Activated CD8-positive, alpha-beta memory T cell treated with anti-CD3 and anti-CD28 coated beads for 48 hours (primary cell): ENCODE results near the gene OTUD3.
"Not testable (repeated sequence)": the region's sequence is repeated elsewhere in the genome, so short reads cannot be mapped to it uniquely, and the experiment has no call there.

Source experiments
- DNase-seq, 3 experiments: peaks; one replicate each; pipeline ENCODE4 v3.0.0-alpha.2; 2020; ENCODE audit warnings: low read depth in 2 of 3, low spot score in 2 of 3

The OTUD3 gene

GRCh38 chr1:19882111-19883071 lies at the start of gene OTUD3:
OTUD3 (plus strand) TSS chr1:19882395; CDS start chr1:19882514, 119 bp downstream.
- DNase-seq: peak; percentile 67 to 90 (median 85)

GRCh38 chr1:19835578-19835977 lies 46.6 kb upstream of the OTUD3 start:
- DNase-seq: no peak

DNA sequence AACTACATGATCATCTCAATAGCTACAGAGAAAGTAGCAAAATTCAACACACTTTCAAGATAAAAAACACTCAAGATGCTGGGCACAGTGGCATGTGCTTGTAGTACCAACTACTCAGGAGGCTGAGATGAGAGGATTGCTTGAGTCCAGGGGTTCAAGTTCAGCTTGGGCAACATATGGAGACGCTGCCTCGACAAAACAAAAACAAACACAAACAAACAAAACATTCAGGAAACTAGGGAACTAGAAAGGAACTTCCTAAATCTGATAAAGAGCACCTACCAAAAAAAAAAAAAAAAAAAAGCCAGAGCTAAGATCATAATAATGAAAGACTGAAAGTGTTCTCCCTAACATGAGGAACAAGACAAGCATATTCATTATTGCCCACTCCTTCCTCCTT lies 44.3 kb upstream of the OTUD3 start:
- DNase-seq: no peak

DNA sequence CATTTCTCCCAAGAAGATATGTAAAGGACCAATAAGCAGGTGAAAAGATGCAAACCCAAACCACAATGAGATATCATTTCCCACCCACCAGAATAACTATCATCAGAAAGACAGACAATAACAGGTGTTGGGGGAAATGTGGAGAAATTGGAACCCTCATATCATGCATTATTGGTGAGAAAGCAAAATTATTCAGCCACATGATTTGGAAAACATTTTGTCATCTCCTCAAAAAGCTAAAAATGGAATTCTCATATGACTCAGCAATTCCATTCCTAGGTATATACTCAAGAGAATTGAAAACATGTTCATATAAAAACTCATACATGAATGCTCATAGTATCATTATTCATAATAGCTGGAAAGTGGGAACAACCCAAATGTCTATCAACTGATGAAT lies 42.0 kb upstream of the OTUD3 start:
- no peak for DNase-seq

DNA sequence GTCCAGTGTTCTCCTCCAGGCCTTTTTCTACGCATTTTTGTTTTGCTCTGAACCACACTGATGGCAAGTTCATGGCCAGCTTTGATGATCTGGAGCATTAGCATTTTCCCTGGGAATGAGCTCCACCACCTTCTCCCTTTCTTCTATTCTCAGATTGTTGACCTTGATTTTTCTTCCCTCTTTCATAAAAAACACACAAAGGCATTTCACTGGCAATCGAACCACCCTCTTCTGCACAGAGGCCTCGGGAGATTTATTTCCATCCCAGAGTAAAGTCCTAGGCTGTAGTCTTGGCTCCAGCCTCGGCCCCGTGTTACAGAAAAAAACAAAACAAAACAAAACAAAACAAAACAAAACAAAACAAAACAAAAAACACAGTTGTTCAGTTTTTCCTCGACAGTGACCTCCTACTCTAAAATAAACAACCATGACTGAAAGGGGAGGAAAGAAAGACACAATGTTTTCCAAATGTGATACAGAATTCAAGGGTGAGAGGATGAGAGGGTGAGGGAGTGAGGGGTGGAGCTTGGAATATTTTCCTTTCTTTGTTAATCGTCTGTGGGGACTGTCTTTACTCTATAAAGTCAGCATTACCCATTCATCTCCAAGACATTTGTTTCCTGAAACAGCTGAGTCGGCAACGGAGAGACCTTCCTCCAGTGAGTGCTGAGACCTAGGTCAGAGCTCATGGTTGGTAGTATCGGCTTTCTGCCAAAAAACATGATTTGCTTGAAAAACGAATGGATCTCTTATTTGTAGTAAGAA lies 37.3 kb upstream of the OTUD3 start:
- no peak for DNase-seq

DNA sequence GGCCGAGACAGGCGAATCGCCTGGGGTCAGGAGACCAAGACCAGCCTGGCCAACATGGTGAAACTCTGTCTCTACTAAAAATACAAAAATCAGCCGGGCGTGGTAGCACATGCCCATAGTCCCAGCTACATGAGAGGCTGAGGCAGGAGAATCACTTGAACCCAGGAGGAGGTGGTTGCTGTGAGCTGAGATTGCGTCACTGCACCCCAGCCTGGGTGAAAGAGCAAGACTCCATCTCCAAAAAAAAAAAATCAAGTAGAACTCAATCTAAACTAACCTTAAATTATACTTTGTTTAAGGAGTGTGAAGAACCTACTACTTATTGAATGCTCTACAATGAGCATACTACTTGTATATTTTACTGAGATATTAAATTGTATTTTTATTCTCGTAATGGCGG lies 36.6 kb upstream of the OTUD3 start:
- DNase-seq: no peak

DNA sequence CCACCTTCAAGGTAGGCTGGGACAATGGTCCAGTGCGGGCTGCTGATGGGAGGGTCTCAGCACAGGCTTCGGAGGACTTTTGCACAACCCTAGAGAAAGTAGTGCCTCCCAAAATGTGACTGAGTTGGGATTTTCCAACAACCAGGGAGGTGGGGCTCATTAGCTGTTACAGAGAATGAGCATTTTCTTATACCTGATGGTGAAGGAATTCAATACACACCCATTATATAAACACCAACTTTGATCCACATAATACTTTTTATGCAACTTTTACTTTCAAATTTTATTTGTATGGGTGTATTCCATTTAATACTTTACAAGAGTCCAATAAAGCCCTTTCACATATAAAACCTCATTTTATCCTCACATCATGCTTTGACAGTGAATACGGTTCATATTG lies 35.9 kb upstream of the OTUD3 start:
- DNase-seq: no peak

DNA sequence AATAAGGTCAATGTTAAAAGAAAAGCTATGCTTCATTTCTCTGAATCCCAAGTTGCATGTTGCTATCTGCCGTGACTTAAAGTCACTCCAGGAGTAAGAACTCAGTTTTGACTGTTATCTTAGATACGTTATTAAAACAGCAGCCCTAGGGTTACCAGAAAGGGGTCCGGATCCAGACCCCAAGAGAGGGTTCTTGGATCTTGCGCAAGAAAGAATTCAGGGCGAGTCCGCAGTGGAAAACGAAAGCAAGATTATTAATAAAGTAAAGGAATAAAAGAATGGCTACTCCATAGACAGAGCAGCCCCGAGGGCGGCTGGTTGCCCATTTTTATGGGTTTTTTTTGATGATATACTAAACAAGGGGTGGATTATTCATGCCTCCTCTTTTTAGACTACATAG lies 34.9 kb upstream of the OTUD3 start:
- not testable (repeated sequence) for DNase-seq

GRCh38 chr1:19849307-19849706 lies 32.9 kb upstream of the OTUD3 start:
- not testable (repeated sequence) for DNase-seq

DNA sequence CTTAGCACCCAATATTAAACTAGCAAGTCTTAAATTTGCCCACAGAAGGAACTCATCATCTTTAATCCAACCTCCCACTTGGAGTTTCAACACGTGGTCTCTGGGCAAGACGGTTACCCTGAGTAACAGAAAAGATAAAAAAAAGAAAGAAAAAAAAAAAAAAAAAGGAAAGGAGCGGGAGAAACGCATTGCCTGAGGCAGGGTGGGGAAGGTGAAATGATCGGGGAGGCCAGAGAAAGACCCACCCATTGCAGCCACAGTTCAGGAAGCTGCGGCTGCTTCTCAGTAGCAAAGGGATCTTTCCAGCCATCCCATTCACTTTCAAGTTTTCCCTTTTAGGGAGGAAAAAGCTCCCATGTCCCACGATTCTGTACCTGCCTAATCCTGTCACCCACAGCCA lies 32.0 kb upstream of the OTUD3 start:
- no peak for DNase-seq

GRCh38 chr1:19852036-19852435 lies 30.2 kb upstream of the OTUD3 start:
- DNase-seq: no peak

- DNase-seq: no peak
Measured at GRCh38 chr1:19854866-19855265, 27.3 kb upstream of the OTUD3 start.

DNA sequence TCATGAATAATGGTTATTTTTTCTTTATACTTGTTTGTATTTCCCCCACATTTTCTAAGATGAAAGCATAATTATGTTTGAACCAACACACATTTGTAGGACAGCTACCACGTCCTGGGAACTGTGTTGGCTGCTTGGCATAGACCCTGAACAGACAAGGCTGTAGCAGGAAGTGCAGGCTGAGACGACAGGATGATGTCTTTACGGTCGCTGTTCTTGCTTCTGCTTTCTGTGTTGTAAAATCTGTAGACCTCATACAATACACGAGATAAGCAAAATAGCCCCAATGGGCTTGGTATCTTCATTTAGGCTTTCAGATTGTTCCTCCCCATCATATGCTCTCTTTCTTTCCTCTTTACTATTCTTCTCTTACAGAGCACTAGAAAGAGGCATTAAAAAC lies 23.3 kb upstream of the OTUD3 start:
- no peak for DNase-seq

DNA sequence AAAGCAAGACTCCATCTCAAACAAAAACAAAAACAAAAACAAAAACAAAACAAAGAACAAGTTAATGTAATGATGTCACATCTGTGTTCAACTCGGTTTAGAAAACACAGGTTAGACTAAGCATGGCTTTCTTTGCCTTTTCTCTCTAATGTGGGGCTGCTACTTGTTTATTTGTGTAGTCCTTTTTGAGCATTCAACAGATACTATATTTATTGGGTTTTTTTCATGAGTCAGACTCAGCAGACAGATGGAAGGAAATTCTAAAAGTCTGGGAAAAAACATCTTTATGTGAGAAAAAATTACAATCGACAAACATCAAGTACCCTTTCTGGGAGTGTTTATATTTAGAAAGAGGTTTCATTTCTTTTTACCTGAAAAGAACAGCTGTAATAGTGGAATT lies 22.3 kb upstream of the OTUD3 start:
- DNase-seq: no peak

DNA sequence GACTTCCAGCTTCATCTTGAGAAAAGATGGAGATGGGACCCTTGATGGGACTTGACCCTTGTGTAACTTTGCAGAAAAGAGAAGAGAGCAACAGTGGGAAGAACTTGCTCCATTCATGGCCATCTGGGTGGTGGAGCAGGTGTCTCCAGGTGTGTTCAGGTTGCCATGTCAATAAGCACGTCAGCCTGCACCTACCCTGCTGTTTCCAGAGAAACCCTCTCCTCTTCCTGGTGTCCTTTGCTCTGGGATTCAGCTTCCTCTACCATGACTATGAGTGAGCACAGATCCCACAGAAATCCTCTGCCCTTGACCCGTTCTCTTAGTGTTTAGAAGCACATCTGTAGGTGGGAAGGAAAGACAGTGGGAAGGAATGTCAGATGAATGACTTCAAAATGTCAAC lies 21.8 kb upstream of the OTUD3 start:
- no peak for DNase-seq

- no peak for DNase-seq
Measured at GRCh38 chr1:19861034-19861433, 21.2 kb upstream of the OTUD3 start.

DNA sequence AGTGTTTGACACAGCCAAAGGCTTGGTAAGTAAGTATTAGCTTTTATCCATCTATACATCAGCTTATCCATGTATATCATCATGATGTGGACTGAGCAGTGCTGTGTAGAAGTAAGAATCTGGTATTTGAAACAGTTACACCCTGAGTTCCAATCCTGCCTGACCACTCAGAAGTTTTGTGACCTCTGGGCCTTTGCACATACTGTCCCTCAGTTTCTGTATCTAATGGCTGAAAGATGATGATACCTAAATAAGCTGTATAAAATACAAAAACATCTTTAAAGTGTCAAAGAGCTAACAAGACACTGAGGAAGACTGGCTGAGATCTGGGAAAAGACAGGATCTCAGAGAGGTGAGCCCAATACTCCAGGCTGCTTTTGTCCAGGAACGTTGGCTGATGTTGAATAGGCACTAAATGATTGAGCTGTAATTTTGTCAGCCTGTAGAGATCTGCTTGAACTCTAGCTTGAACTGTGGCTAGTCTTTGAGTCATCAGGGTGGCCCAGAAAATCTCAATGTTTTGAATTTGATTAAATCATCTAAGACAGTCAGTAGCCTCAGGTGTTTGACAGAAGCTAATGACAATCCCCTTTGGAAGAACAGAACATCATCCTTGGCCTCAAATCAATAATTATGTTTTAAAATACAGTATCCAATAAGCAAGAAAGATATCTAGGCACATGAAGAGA lies 20.2 kb upstream of the OTUD3 start:
- DNase-seq: no peak

DNA sequence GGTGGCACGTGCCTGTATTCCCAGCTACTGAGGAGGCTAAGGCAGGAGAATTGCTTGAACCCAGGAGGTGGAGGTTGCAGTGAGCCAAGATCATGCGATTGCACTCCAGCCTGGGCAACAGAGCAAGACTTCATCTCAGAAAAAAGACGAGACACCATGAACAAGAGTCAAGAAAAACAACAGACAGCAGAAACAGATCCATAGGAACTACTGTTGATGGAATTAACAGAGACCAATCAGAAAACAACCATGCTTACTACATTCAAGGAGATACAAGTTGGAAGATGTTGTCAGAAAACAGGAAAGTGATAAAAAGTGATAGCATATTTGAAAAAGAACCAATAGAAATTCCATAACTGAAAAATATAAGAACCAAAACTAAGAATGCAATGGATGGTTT lies 19.3 kb upstream of the OTUD3 start:
- no peak for DNase-seq

DNA sequence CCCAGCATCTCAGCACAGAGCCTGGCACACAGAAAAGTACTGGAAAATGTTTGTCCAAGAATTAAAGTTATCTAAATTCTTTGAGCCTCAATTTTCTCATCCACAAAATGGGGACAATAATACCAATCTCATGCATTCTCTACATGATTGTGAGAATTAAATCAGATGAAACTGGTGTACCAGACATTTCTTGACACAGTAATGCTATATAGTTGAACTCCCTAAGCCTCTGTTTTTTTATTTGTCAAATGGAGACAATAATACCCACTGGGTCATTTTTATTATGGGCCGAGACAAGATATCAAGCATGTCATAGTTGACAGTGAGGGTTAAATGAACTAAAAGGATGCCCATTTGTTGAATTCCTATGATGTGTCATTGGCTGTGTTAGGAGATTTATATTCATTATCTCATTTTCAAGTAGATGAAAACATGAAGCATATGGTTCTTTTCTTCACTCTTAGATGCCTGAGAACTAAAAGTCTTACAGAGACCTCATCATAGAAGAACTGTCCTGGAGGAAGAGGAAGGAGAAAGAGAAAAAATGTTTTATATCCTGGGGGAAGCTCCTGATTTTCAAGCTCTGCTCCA lies 17.5 kb upstream of the OTUD3 start:
- DNase-seq: no peak

- DNase-seq: no peak
Measured at GRCh38 chr1:19866029-19866428, 16.2 kb upstream of the OTUD3 start.

DNA sequence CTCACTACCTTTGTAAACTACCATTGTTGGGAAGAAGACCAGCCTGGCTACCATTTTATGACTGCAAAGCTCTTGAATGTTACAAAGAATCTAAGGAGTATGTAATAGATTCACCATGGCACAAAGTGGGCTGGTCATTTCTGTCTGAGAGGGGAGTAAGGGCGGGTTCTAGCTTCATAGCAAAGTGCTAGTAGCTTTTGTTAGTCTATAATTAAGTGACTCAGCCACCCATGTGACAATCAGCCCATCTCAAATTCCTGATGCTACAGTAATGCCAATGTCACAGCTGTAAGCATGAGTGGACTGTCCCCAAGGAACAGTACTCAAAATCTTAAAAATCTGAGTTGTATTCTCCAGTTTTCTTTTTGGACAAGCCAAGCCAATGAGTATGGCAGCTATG lies 15.4 kb upstream of the OTUD3 start:
- no peak for DNase-seq
